ENCODE results near the gene C2CD4C.

GRCh38 chr19:458091-459042, 49.4 kb upstream of the C2CD4C start:
- TF ChIP-seq, protein P1, sequence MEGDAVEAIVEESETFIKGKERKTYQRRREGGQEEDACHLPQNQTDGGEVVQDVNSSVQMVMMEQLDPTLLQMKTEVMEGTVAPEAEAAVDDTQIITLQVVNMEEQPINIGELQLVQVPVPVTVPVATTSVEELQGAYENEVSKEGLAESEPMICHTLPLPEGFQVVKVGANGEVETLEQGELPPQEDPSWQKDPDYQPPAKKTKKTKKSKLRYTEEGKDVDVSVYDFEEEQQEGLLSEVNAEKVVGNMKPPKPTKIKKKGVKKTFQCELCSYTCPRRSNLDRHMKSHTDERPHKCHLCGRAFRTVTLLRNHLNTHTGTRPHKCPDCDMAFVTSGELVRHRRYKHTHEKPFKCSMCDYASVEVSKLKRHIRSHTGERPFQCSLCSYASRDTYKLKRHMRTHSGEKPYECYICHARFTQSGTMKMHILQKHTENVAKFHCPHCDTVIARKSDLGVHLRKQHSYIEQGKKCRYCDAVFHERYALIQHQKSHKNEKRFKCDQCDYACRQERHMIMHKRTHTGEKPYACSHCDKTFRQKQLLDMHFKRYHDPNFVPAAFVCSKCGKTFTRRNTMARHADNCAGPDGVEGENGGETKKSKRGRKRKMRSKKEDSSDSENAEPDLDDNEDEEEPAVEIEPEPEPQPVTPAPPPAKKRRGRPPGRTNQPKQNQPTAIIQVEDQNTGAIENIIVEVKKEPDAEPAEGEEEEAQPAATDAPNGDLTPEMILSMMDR (optimal IDR thresholded peaks at IDR 0.05 in 1 of 3, IDR thresholded peaks at IDR 0.05 in 1 of 3, conservative IDR thresholded peaks at IDR 0.05 in 1 of 3; ENCODE audit: extremely low read depth in 1 of 3, insufficient read depth in 2 of 3, low read length in 3 of 3) = no peak
- TF ChIP-seq EZH2 (IDR thresholded peaks at IDR 0.05; ENCODE audit: low read length) = no peak

Data from keratinocyte (primary cell).